Calu3 (cell line): ENCODE measurements around the gene CSTPP1. TPM values are rescaled to one million over a fixed set of nuclear protein-coding genes. Genes with fewer than 3 reads are reported as not detected.

Experiments used
- BruUV-seq: library from RNA; stranded (reverse); fragments of 400-500 nt; replicated peaks from 2 replicates; lab custom pipeline; 2021; lab: Mats Ljungman, UMichigan
- CTCF ChIA-PET: fragments of 300-600 bp; sonication (Branson Sonifier 250); formaldehyde crosslinking; loops from one replicate; lab custom pipeline; 2022; ENCODE audit warnings: antibody characterized with exemption; lab: Charles Lee
- DNase-seq: peaks from one replicate; pipeline ENCODE4 v3.0.0; 2022
- H3K27ac Mint-ChIP-seq: one replicate; pipeline ENCODE4 v1.8.0; 2022; ENCODE audit warnings: mixed read lengths; ENCODE audit not compliant: unreplicated experiment
- H3K27me3 Mint-ChIP-seq: one replicate; pipeline ENCODE4 v1.8.0; 2022; ENCODE audit warnings: mixed read lengths; ENCODE audit not compliant: unreplicated experiment
- H3K36me3 Mint-ChIP-seq: one replicate; pipeline ENCODE4 v1.8.0; 2022; ENCODE audit warnings: mild to moderate bottlenecking, moderate library complexity, mixed read lengths; ENCODE audit not compliant: insufficient read depth, unreplicated experiment
- H3K4me1 Mint-ChIP-seq: one replicate; pipeline ENCODE4 v1.8.0; 2022; ENCODE audit warnings: mild to moderate bottlenecking, low read depth, mixed read lengths; ENCODE audit not compliant: unreplicated experiment
- H3K4me3 Mint-ChIP-seq: one replicate; pipeline ENCODE4 v1.8.0; 2022; ENCODE audit warnings: mild to moderate bottlenecking, low read depth, moderate library complexity, mixed read lengths; ENCODE audit not compliant: unreplicated experiment
- H3K9me3 Mint-ChIP-seq: one replicate; pipeline ENCODE4 v1.8.0; 2022; ENCODE audit warnings: low read depth, mixed read lengths; ENCODE audit not compliant: unreplicated experiment
- CTCF ChIP-seq: fragments of 200-600 bp; IDR thresholded peaks from one replicate; pipeline ENCODE4 v1.8.0; 2022; ENCODE audit warnings: antibody characterized with exemption; ENCODE audit not compliant: unreplicated experiment
- intact Hi-C: fragments of 100-400 bp; cut with micrococcal nuclease; formaldehyde crosslinking; loops from one replicate; pipeline ENCODE4 v1.10.0; 2022; ENCODE audit not compliant: unreplicated experiment
- total RNA-seq: library from RNA; stranded (reverse); gene quantifications from 2 replicates; pipeline ENCODE4 v1.2.3, GENCODE V29; 2022

The CSTPP1 gene
- total RNA-seq, 1 experiment from 2014 or later, result 23.2 TPM

GRCh38 chr11:47105541-47105940 lies 169.0 kb downstream of the CSTPP1 start:
- no peak for DNase-seq
- TF ChIP-seq CTCF, result no peak
- Mint-ChIP-seq H3K27me3 (no peaks in the 10 kb centered on the region), H3K9me3 (no peaks in the 10 kb centered on the region), H3K4me1 (peaks cover 8% of the 10 kb centered on the region), H3K4me3 (no peak overlapping the region), H3K27ac (no peak overlapping the region), H3K36me3 (no peaks in the 10 kb centered on the region)
- no TSS peak for BruUV-seq
- intact Hi-C loops, result no loop called here
- CTCF ChIA-PET, result no interaction called here

- Mint-ChIP-seq H3K36me3 (no peaks in the 10 kb centered on the region), H3K9me3 (no peaks in the 10 kb centered on the region), H3K27me3 (no peaks in the 10 kb centered on the region), H3K4me3 (no peak overlapping the region), H3K27ac (no peak overlapping the region), H3K4me1 (peaks cover 8% of the 10 kb centered on the region)
- intact Hi-C loops, result no loop called here
- no peak for DNase-seq
- no peak for TF ChIP-seq CTCF
- CTCF ChIA-PET, result no interaction called here
- BruUV-seq, result no TSS peak
Observed at GRCh38 chr11:47105974-47106373, 169.4 kb downstream of the CSTPP1 start.

- Mint-ChIP-seq H3K27ac (no peak overlapping the region), H3K27me3 (no peaks in the 10 kb centered on the region), H3K36me3 (no peaks in the 10 kb centered on the region), H3K9me3 (no peaks in the 10 kb centered on the region), H3K4me3 (no peak overlapping the region), H3K4me1 (peaks cover 8% of the 10 kb centered on the region)
- BruUV-seq, result no TSS peak
- TF ChIP-seq CTCF, result no peak
- intact Hi-C loops, result no loop called here
- CTCF ChIA-PET, result no interaction called here
- DNase-seq, result no peak
Observed at GRCh38 chr11:47106798-47107411, 170.3 kb downstream of the CSTPP1 start.

- Mint-ChIP-seq H3K4me1 (peaks cover 8% of the 10 kb centered on the region), H3K36me3 (no peaks in the 10 kb centered on the region), H3K4me3 (no peak overlapping the region), H3K27ac (no peak overlapping the region), H3K27me3 (no peaks in the 10 kb centered on the region), H3K9me3 (no peaks in the 10 kb centered on the region)
- no peak for TF ChIP-seq CTCF
- BruUV-seq, result no TSS peak
- DNase-seq, result no peak
- CTCF ChIA-PET, result interaction anchor here (0.7 kb wide), 1 partner anchor 542 kb away, joined by 6 read pairs; no protein-coding TSS in a partner anchor
- intact Hi-C loops, result no loop called here
Observed at GRCh38 chr11:47107744-47108143, 171.2 kb downstream of the CSTPP1 start.
